HCT116 (cell line): ENCODE data around the gene ADPGK. TPM values are rescaled to one million over a fixed set of nuclear protein-coding genes. Genes with fewer than 3 reads are reported as not detected.
A peak's percentile ranks its signal among the peaks of the same experiment; 100 is the strongest.

ENCODE experiments used
- ATAC-seq: fragments of 200-7000 bp; cut with Tn5 transposase; 2 replicates; pipeline ENCODE4 v1.9.1; 2020; ENCODE audit warnings: mild to moderate bottlenecking, moderate library complexity
- BruUV-seq: library from RNA; stranded (reverse); fragments of 400-500 nt; replicated peaks from 2 replicates; lab custom pipeline; 2021; lab: Mats Ljungman, UMichigan
- CTCF ChIA-PET: fragments of 300-600 bp; sonication (Branson Sonifier 250); formaldehyde crosslinking; loops from one replicate; lab custom pipeline; 2021; ENCODE audit warnings: antibody characterized with exemption; lab: Charles Lee
- POLR2A ChIA-PET: fragments of 300-600, 350-600 bp; sonication (Branson Sonifier 250); formaldehyde crosslinking; loops from one replicate; lab custom pipeline; 2021; ENCODE audit warnings: antibody characterized with exemption; lab: Charles Lee
- RAD21 ChIA-PET, 2 experiments: fragments of 300-600 bp; sonication (Branson Sonifier 250); formaldehyde crosslinking; loops; one replicate each; lab custom pipeline; 2023; ENCODE audit warnings: low total read pairs in 2 of 2; ENCODE audit not compliant: uncharacterized antibody in 2 of 2, unreplicated experiment in 2 of 2, low non-redundant PET in 1 of 2; lab: Charles Lee
- DNase-seq: peaks from one replicate; pipeline ENCODE4 v3.0.0-alpha.2; 2010; ENCODE audit warnings: low read depth, low spot score
- H2AFZ ChIP-seq: fragments of 200-600 bp; shearing (Covaris generic), sonication (generic); 2 replicates; pipeline ENCODE4 v1.6.1; 2017; ENCODE audit warnings: low read depth, mixed run types, mixed read lengths, antibody characterized with exemption, low read length; ENCODE audit not compliant: poor library complexity, severe bottlenecking
- H3K27ac ChIP-seq: 2 replicates; pipeline ENCODE4 v1.5.1; 2012; ENCODE audit warnings: low read depth, low read length
- H3K27me3 ChIP-seq: fragments of 200-600 bp; sonication (generic); 2 replicates; pipeline ENCODE4 v1.6.1; 2016; ENCODE audit warnings: mixed run types, low read length, mixed read lengths; ENCODE audit not compliant: insufficient read depth
- H3K36me3 ChIP-seq, 2 experiments: fragments of 200-500 bp in 1 of 2; fragments of 200-600 bp in 1 of 2; sonication (Bioruptor generic) in 1 of 2; sonication (generic) in 1 of 2; 2 replicates each; pipeline versions ENCODE4 v1.5.1 to v1.6.1; 2014 to 2016; ENCODE audit warnings: low read length in 2 of 2, inconsistent platforms in 1 of 2, mixed read lengths in 1 of 2, mixed run types in 1 of 2; ENCODE audit not compliant: insufficient read depth in 2 of 2, control insufficient read depth in 1 of 2
- H3K4me1 ChIP-seq, 2 experiments: fragments of 200-600 bp in 1 of 2; sonication (generic) in 1 of 2; 2 replicates each; pipeline versions ENCODE4 v1.5.1 to v1.6.1; 2012 to 2017; ENCODE audit warnings: low read length in 2 of 2, inconsistent platforms in 1 of 2, mild to moderate bottlenecking in 1 of 2, mixed read lengths in 1 of 2, mixed run types in 1 of 2, moderate library complexity in 1 of 2; ENCODE audit not compliant: insufficient read depth in 2 of 2, control insufficient read depth in 1 of 2
- H3K4me2 ChIP-seq: fragments of 200-600 bp; sonication (generic); 2 replicates; pipeline ENCODE4 v1.6.1; 2017; ENCODE audit warnings: mixed run types, low read length, mixed read lengths
- H3K4me3 ChIP-seq, 2 experiments: fragments of 200-600 bp in 1 of 2; sonication (generic) in 1 of 2; replicated peaks in 1 of 2; 2 replicates each; pipeline ENCODE4 v1.5.1; 2011 to 2016; ENCODE audit warnings: low read length in 2 of 2, control low read depth in 1 of 2, low read depth in 1 of 2, mild to moderate bottlenecking in 1 of 2, mixed read lengths in 1 of 2, mixed run types in 1 of 2
- H3K79me2 ChIP-seq: fragments of 200-600 bp; sonication (generic); 2 replicates; pipeline ENCODE4 v1.6.1; 2017; ENCODE audit warnings: mild to moderate bottlenecking, mixed run types, low read length, moderate library complexity, mixed read lengths; ENCODE audit not compliant: insufficient read depth
- H3K9ac ChIP-seq: fragments of 200-600 bp; sonication (generic); 2 replicates; pipeline ENCODE4 v1.6.1; 2016; ENCODE audit warnings: low read length, mixed read lengths
- H3K9me2 ChIP-seq: fragments of 200-600 bp; sonication (generic), shearing (Covaris generic); 2 replicates; pipeline ENCODE4 v1.6.1; 2017; ENCODE audit warnings: mixed run types, mild to moderate bottlenecking, moderate library complexity; ENCODE audit not compliant: insufficient read depth
- H3K9me3 ChIP-seq, 2 experiments: fragments of 200-500 bp in 1 of 2; fragments of 200-600 bp in 1 of 2; sonication (Bioruptor generic) in 1 of 2; sonication (generic) in 1 of 2; 2 replicates each; pipeline ENCODE4 v1.6.1; 2014 to 2017; ENCODE audit warnings: low read length in 2 of 2, mixed read lengths in 2 of 2, inconsistent platforms in 1 of 2, low read depth in 1 of 2, mild to moderate bottlenecking in 1 of 2, mixed run types in 1 of 2, moderate library complexity in 1 of 2; ENCODE audit not compliant: control insufficient read depth in 1 of 2, insufficient read depth in 1 of 2
- H4K20me1 ChIP-seq: fragments of 200-600 bp; sonication (generic), shearing (Covaris generic); 2 replicates; pipeline ENCODE4 v1.6.1; 2017; ENCODE audit warnings: mixed run types, mild to moderate bottlenecking, moderate library complexity; ENCODE audit not compliant: insufficient read depth
- ATF3 ChIP-seq: IDR thresholded peaks from 2 replicates; pipeline ENCODE4 v1.6.1; 2012
- CBX3 ChIP-seq: IDR thresholded peaks from 2 replicates; pipeline ENCODE4 v1.6.1; 2012; ENCODE audit warnings: low read depth
- EGR1 ChIP-seq: IDR thresholded peaks from 2 replicates; pipeline ENCODE4 v1.6.1; 2012; ENCODE audit warnings: low read depth
- ELF1 ChIP-seq: IDR thresholded peaks from 2 replicates; pipeline ENCODE4 v1.6.1; 2012; ENCODE audit warnings: low read depth, borderline replicate concordance
- FOSL1 ChIP-seq: IDR thresholded peaks from 2 replicates; pipeline ENCODE4 v1.6.1; 2012; ENCODE audit warnings: low read depth
- JUND ChIP-seq: IDR thresholded peaks from 2 replicates; pipeline ENCODE4 v1.6.1; 2012
- MAX ChIP-seq: IDR thresholded peaks from 2 replicates; pipeline ENCODE4 v1.6.1; 2012
- POLR2AphosphoS5 ChIP-seq: IDR thresholded peaks from 2 replicates; pipeline ENCODE4 v1.6.1; 2011; ENCODE audit warnings: mild to moderate bottlenecking, low read depth, low read length, moderate library complexity
- RAD21 ChIP-seq: IDR thresholded peaks from 2 replicates; pipeline ENCODE4 v1.6.1; 2012; ENCODE audit warnings: low read depth, mild to moderate bottlenecking
- REST ChIP-seq: IDR thresholded peaks from 2 replicates; pipeline ENCODE4 v1.6.1; 2012; ENCODE audit warnings: low read depth
- SIN3A ChIP-seq: IDR thresholded peaks from 2 replicates; pipeline ENCODE4 v1.6.1; 2012; ENCODE audit warnings: low read depth
- SRF ChIP-seq: IDR thresholded peaks from 2 replicates; pipeline ENCODE4 v1.6.1; 2012; ENCODE audit warnings: low read depth
- TCF7L2 ChIP-seq: IDR thresholded peaks from 2 replicates; pipeline ENCODE4 v1.7.0; 2011; ENCODE audit warnings: borderline replicate concordance, inconsistent platforms; ENCODE audit not compliant: insufficient read depth, insufficient read length; ENCODE audit errors: extremely low read depth
- YY1 ChIP-seq: IDR thresholded peaks from 2 replicates; pipeline ENCODE4 v1.6.1; 2011; ENCODE audit warnings: low read length, low read depth, moderate library complexity, mild to moderate bottlenecking; ENCODE audit not compliant: insufficient replicate concordance; ENCODE audit errors: extremely low read depth
- ZFX ChIP-seq: fragments of 450-650 bp; IDR thresholded peaks from 2 replicates; pipeline ENCODE4 v1.6.1; 2017
- ZNF274 ChIP-seq: fragments of 200-500 bp; sonication (Bioruptor generic); IDR thresholded peaks from 2 replicates; pipeline ENCODE4 v1.6.1; 2014; ENCODE audit warnings: mild to moderate bottlenecking, low read depth, low read length, inconsistent platforms
- intact Hi-C: fragments of 100-400 bp; cut with micrococcal nuclease; formaldehyde crosslinking; loops from 2 replicates; pipeline ENCODE4 v1.10.0; 2022
- total RNA-seq: library from RNA; stranded (reverse); gene quantifications from one replicate; pipeline ENCODE4 v1.2.1, GENCODE V29; 2021; ENCODE audit not compliant: unreplicated experiment

Gene ADPGK
- total RNA-seq, 1 experiment from 2014 or later: 41.5 TPM

- ChIA-PET RAD21 (interaction anchor here in 1 of 2 experiments (0.7 kb wide), 1 partner anchor 267 kb away, joined by 3 read pairs; no protein-coding TSS in a partner anchor), POLR2A (no interaction called here), CTCF (interaction anchor here (1.2 kb wide), 1 partner anchor 62 kb away, joined by 3 read pairs; no protein-coding TSS in a partner anchor)
- no TSS peak for BruUV-seq
- no peaks in the 10 kb centered on the region for H3K9me2 ChIP-seq
- peak overlapping the region; percentile 94 for H3K9ac ChIP-seq
- H3K4me1 ChIP-seq: peaks cover 0 to 21% of the 10 kb centered on the region in 2 experiments; a peak in 3 of 4 replicates
- H4K20me1 ChIP-seq: no peaks in the 10 kb centered on the region; the same call in 1 of the 2 replicates
- peak overlapping the region; percentile 97 for H2AFZ ChIP-seq
- H3K27me3 ChIP-seq: no peaks in the 10 kb centered on the region
- no peak for ATAC-seq
- peaks cover 2 to 15% of the 10 kb centered on the region in 2 experiments; a peak in 1 of 4 replicates for H3K36me3 ChIP-seq
- intact Hi-C loops: loop anchor here (1.0 to 5.0 kb wide), 3 partner anchors 297 to 488 kb away; no protein-coding TSS in a partner anchor
- TF ChIP-seq ATF3 (no peak), REST (no peak), ELF1 (no peak), JUND (no peak), SRF (no peak), FOSL1 (no peak), ZNF274 (no peak), EGR1 (no peak), TCF7L2 (no peak), ZFX (no peak), SIN3A (no peak), RAD21 (no peak), MAX (no peak), YY1 (no peak), POLR2AphosphoS5 (no peak), CBX3 (no peak)
- peaks cover 40% of the 10 kb centered on the region for H3K79me2 ChIP-seq
- peak overlapping the region; percentile 100 for H3K4me2 ChIP-seq
- peak overlapping the region; percentile 72 to 98 for H3K4me3 ChIP-seq
- no peak for DNase-seq
- H3K27ac ChIP-seq: peak overlapping the region; percentile 57; the same call in 1 of the 2 replicates
- no peaks in the 10 kb centered on the region for H3K9me3 ChIP-seq
Measured at GRCh38 chr15:72784456-72784876, 908 bp upstream of the ADPGK start.
